Uterus (tissue), 4 donors: ENCODE results near the gene CES3. TPM values are rescaled to one million over a fixed set of nuclear protein-coding genes. Genes with fewer than 3 reads are reported as not detected.

Source experiments
- DNase-seq, 2 donors: peaks; one replicate each; pipeline ENCODE4 v3.0.0-alpha.2; 2019 to 2020
- H3K27ac ChIP-seq, 2 donors: fragments of 200-600 bp; sonication (generic); 1 replicate in 1 of 2; 2 replicates in 1 of 2; pipeline ENCODE4 v1.5.1; 2016 to 2018
- H3K27me3 ChIP-seq, 2 donors: fragments of 200-600 bp; sonication (generic); one replicate each; pipeline ENCODE4 v1.5.1; 2018 to 2019; ENCODE audit warnings: control low read depth in 1 of 2
- H3K36me3 ChIP-seq, 2 donors: fragments of 200-600 bp; sonication (generic); one replicate each; pipeline ENCODE4 v1.5.1; 2019; ENCODE audit warnings: control low read depth in 1 of 2
- H3K4me1 ChIP-seq, 2 donors: fragments of 200-600 bp; sonication (generic); one replicate each; pipeline ENCODE4 v1.5.1; 2018 to 2019; ENCODE audit warnings: control low read depth in 1 of 2
- H3K4me3 ChIP-seq, 2 donors: fragments of 200-600 bp; sonication (generic); 1 replicate in 1 of 2; 2 replicates in 1 of 2; pipeline ENCODE4 v1.5.1; 2018 to 2019; ENCODE audit warnings: mild to moderate bottlenecking in 1 of 2
- H3K9me3 ChIP-seq, 2 donors: fragments of 200-600 bp; sonication (generic); one replicate each; pipeline ENCODE4 v1.5.1; 2019; ENCODE audit warnings: control low read depth in 1 of 2
- POLR2A ChIP-seq, 2 donors: fragments of 450-650 bp; IDR thresholded peaks; one replicate each; pipeline ENCODE4 v1.6.1; 2016; ENCODE audit warnings: antibody characterized with exemption in 2 of 2, mild to moderate bottlenecking in 1 of 2, moderate library complexity in 1 of 2
- intact Hi-C: fragments of 100-400 bp; cut with DNase I; formaldehyde crosslinking; loops from one replicate; pipeline ENCODE4 v1.15.1; 2023; ENCODE audit warnings: low total_unique reads
- total RNA-seq, 4 donors: library from RNA; depleted of rRNA in 3 of 4; stranded (reverse); fragments of >200 nt in 3 of 4; gene quantifications; one replicate each; pipeline versions ENCODE4 v1.1.0 to v1.2.4, GENCODE V29; 2014 to 2023
- TF ChIP-seq, protein P1 (sequence below), 4 experiments: fragments of 200-600 bp in 2 of 4; fragments of 450-650 bp in 2 of 4; sonication (generic) in 2 of 4; IDR thresholded peaks; one replicate each; pipeline ENCODE4 v1.5.1; 2016 to 2019; ENCODE audit warnings: antibody characterized with exemption in 4 of 4, mild to moderate bottlenecking in 2 of 4, moderate library complexity in 1 of 4
- donor health status: DM: yes; HTN: yes; CAD: no.

The CES3 gene
- total RNA-seq, 4 donors from 2014 or later, result 0.51 to 2.8 (median 0.86) TPM

DNA sequence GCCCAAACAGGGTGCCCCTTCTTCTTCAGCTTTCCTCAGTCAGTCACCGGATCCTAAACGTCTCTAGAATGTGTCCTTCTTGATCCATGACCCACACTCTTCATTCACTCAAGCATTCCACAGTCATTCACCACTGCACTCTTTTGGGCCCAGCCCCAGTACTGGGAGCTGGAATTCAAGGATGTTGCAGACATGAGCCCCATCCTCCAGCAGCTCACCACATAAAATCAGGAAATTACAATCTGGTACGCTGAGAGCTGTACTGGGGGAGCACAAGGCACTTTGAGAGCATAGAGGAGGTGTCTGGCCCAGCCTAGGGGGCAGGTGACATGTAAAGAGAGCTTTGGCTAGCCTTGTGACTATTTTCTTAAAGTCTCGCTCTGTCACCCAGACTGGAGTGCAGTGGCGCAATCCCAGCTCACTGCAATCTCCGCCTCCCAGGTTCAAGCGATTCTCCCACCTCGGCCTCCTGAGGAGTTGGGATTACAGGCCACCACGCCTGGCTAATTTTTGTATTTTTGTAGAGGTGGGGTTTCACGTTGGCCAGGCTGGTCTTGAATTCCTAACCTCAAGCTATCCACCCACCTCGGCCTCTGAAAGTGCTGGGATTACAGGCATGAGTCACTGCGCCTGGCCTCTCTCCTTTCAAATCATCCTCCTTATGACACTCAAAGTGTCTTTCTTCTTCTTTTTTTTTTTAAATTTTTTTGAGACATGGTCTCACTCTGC lies 46.0 kb downstream of the CES3 start:
- TF ChIP-seq, protein P1, sequence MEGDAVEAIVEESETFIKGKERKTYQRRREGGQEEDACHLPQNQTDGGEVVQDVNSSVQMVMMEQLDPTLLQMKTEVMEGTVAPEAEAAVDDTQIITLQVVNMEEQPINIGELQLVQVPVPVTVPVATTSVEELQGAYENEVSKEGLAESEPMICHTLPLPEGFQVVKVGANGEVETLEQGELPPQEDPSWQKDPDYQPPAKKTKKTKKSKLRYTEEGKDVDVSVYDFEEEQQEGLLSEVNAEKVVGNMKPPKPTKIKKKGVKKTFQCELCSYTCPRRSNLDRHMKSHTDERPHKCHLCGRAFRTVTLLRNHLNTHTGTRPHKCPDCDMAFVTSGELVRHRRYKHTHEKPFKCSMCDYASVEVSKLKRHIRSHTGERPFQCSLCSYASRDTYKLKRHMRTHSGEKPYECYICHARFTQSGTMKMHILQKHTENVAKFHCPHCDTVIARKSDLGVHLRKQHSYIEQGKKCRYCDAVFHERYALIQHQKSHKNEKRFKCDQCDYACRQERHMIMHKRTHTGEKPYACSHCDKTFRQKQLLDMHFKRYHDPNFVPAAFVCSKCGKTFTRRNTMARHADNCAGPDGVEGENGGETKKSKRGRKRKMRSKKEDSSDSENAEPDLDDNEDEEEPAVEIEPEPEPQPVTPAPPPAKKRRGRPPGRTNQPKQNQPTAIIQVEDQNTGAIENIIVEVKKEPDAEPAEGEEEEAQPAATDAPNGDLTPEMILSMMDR (IDR thresholded peaks at IDR 0.05), result no peak
- no peak for TF ChIP-seq POLR2A (IDR thresholded peaks at IDR 0.05)

DNA sequence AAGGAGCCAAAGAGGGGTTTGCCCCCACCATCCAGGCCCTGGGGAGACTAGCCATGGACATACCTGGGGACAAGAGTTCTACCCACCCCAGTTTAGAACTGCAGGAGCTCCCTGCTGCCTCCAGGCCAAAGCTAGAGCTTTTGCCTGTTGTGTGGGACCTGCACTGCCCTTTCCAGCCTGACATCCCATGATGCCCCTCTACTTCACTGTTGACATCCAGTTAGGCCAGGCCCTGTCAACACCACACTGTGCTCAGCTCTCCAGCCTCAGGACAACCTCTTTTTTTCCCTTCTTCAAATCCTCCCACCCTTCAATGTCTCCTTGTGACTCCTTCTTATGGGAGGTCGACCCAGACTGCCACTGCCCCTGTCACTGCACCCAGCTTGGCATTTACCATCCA lies 48.1 kb downstream of the CES3 start:
- Histone ChIP-seq H3K27me3 (no peaks in the 10 kb centered on the region), H3K9me3 (no peaks in the 10 kb centered on the region), H3K4me1 (peaks cover 0 to 8% of the 10 kb centered on the region in 2 donors), H3K27ac (no peak overlapping the region), H3K4me3 (no peak overlapping the region), H3K36me3 (no peaks in the 10 kb centered on the region)
- intact Hi-C loops, result no loop called here
- no peak for DNase-seq
- no peak for TF ChIP-seq POLR2A (IDR thresholded peaks at IDR 0.05)
- TF ChIP-seq, protein P1 (IDR thresholded peaks at IDR 0.05), result no peak

More for the DNA sequence above, 46.0 kb downstream of the CES3 start:
- Histone ChIP-seq H3K36me3 (no peaks in the 10 kb centered on the region), H3K4me3 (no peak overlapping the region), H3K4me1 (no peaks in the 10 kb centered on the region), H3K27ac (no peak overlapping the region), H3K27me3 (no peaks in the 10 kb centered on the region), H3K9me3 (no peaks in the 10 kb centered on the region)
- intact Hi-C loops, result no loop called here
- no peak for DNase-seq

DNA sequence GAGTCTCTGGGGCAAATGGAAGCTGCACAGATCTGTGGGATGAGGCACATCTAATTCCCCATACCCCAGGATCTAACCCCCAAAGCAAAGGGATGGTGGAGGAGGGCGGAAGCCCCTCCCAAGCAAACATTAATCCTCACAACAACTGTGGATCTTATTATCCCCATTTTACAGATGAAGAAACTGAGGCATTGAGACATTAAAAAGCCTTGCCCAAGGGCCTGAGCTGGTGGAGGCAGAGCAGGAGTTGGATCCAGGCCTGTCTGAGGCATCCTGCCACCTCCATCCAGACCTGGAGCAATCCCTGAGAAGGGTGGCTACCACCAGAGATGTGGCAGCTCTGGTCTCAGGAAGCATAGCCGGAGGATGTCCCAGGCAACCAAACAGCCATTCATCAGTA lies 50.2 kb downstream of the CES3 start:
- DNase-seq, result no peak
- Histone ChIP-seq H3K36me3 (no peaks in the 10 kb centered on the region), H3K4me3 (no peak overlapping the region), H3K4me1 (peaks cover 0 to 8% of the 10 kb centered on the region in 2 donors), H3K27me3 (no peaks in the 10 kb centered on the region), H3K27ac (no peak overlapping the region), H3K9me3 (no peaks in the 10 kb centered on the region)
- intact Hi-C loops, result no loop called here
- TF ChIP-seq, protein P1 (IDR thresholded peaks at IDR 0.05), result no peak
- no peak for TF ChIP-seq POLR2A (IDR thresholded peaks at IDR 0.05)

DNA sequence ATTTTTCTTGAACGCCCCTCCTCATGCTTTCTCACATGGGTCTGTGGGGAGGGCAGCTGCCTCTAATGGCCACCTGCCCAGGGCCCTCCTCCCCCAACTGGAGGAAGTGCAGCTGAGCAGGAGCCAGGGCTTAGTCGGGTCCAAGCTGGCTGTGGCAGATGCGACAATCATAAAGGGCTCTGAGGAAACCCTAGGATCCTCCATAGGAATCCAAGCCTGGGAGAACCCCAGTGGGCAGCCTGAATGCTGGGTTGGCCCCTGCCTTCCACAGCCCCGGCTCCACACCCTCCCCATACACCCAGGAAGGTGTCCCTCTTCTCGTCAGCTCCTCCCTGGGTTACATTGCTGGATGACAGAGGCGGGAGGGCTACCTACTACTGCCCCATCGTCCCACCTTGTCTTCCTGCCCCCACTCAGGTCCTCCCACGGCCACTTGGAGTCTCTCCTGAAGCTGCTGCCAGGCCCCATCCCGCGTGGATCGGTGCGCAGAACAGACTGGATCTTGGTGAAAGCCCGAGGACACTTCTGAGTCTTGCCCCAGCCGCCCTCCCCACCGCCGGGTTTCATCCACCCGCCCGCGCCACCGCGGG lies 52.3 kb downstream of the CES3 start:
- no peak for TF ChIP-seq POLR2A (IDR thresholded peaks at IDR 0.05)
- no peaks in the 10 kb centered on the region for H3K9me3 ChIP-seq
- H3K4me3 ChIP-seq, result peak overlapping the region; percentile 40 to 49
- intact Hi-C loops, result no loop called here
- H3K27me3 ChIP-seq, result no peaks in the 10 kb centered on the region
- peaks cover 0 to 8% of the 10 kb centered on the region in 2 donors for H3K4me1 ChIP-seq
- no peak for DNase-seq
- peak overlapping the region; percentile 54 to 78 for H3K27ac ChIP-seq
- no peaks in the 10 kb centered on the region for H3K36me3 ChIP-seq

DNA sequence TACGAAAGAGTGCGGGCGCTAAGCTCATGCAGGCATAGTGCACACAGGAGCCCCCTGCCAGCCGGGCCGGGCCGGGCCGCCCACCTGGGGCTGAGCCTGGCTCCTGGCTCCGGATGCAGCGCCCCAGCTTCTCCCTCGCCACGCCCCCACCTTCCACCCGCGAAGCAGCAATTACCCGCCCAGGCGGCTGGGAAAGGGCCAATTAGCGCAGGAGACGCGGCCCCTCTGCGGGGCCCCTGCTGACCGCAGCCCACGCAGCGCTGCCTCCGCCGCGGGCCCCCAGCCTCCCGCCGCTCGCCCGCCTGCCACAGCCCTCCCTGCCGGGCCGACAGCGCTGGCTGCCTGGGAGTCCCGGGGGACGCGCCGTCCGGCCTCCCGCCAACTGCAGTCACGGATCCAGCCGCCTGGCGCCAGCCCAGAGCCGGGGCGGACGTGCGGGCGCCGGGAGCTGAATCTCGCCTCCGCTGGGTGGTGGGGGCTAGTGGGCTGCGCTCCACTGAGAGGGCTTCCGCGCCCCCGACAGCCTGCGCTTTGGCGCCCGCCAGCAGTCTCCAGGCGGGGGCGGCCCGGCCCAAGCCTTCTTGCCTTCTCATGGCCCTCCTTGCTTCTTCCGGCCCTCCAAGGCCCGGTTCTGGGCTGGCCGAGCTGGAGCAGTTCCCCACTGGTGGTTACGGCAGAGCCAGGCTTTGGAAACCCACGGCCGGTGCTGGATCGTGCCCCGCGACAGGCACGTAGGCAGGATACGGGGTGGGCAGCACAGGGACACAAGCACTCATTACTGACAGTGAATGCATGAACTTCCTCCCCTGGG lies 53.0 kb downstream of the CES3 start:
- peak overlapping the region; percentile 54 to 78 for H3K27ac ChIP-seq
- no peaks in the 10 kb centered on the region for H3K36me3 ChIP-seq
- DNase-seq, result peak; percentile 80 to 90
- no peaks in the 10 kb centered on the region for H3K27me3 ChIP-seq
- TF ChIP-seq POLR2A (IDR thresholded peaks at IDR 0.05), result peak in 1 of 2 donors; percentile 50
- TF ChIP-seq, protein P1 (IDR thresholded peaks at IDR 0.05), result peak in 3 of 4 experiments; percentile 27 to 54 (median 33)
- peaks cover 0 to 8% of the 10 kb centered on the region in 2 donors for H3K4me1 ChIP-seq
- peak overlapping the region; percentile 40 to 49 for H3K4me3 ChIP-seq
- intact Hi-C loops, result no loop called here
- H3K9me3 ChIP-seq, result no peaks in the 10 kb centered on the region
